Adipocyte (in vitro differentiated cells): ENCODE data around the gene TCP11.
"Not testable (repeated sequence)": the region's sequence is repeated elsewhere in the genome, so short reads cannot be mapped to it uniquely, and the experiment has no call there.

Experiments used
- DNase-seq: peaks from one replicate; pipeline ENCODE4 v3.0.0-alpha.2; 2015; ENCODE audit warnings: low read depth
- H3K27me3 ChIP-seq: replicated peaks from 2 replicates; pipeline ENCODE4 v1.7.0; 2013; ENCODE audit warnings: mild to moderate bottlenecking, low read length, moderate library complexity; ENCODE audit not compliant: control insufficient read depth, insufficient read depth
- H3K36me3 ChIP-seq: 2 replicates; pipeline ENCODE4 v1.7.0; 2013; ENCODE audit warnings: low read length, mild to moderate bottlenecking, moderate library complexity; ENCODE audit not compliant: control insufficient read depth, insufficient read depth, severe bottlenecking
- H3K4me1 ChIP-seq: 2 replicates; pipeline ENCODE4 v1.7.0; 2013; ENCODE audit warnings: mild to moderate bottlenecking, low read length, moderate library complexity; ENCODE audit not compliant: control insufficient read depth, insufficient read depth
- H3K4me3 ChIP-seq: 2 replicates; pipeline ENCODE4 v1.7.0; 2013; ENCODE audit warnings: mild to moderate bottlenecking, low read length, moderate library complexity
- H3K9ac ChIP-seq: 2 replicates; pipeline ENCODE4 v1.7.0; 2013; ENCODE audit warnings: mild to moderate bottlenecking, low read length, moderate library complexity
- H3K9me3 ChIP-seq: 2 replicates; pipeline ENCODE4 v1.7.0; 2013; ENCODE audit warnings: mild to moderate bottlenecking, low read length, moderate library complexity; ENCODE audit not compliant: control insufficient read depth

Gene TCP11

GRCh38 chr6:35108309-35108885, 32.7 kb downstream of the TCP11 start:
- Histone ChIP-seq H3K36me3 (no peaks in the 10 kb centered on the region), H3K4me3 (no peak overlapping the region), H3K9ac (no peak overlapping the region), H3K9me3 (peaks cover 24% of the 10 kb centered on the region), H3K27me3 (no peaks in the 10 kb centered on the region), H3K4me1 (no peaks in the 10 kb centered on the region)
- DNase-seq, result no peak

DNA sequence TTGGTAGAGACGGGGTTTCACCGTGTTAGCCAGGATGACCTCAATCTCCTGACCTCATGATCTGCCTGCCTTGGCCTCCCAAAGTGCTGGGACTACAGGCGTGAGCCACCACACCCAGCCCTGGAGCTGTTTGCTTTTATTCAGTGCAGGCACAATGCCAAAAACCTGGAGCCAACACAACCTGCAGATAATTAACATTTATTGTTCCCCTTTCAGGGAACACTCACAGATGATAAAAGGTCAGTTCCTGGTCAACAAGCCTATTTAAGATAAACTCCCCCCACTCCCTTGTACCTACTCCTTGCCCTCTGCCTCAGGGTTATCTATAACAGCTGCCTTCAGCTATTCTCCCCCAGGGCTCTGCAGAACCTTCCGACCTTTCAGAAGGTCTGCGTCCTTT, 33.4 kb downstream of the TCP11 start:
- H3K4me1 ChIP-seq, H3K9ac ChIP-seq, H3K36me3 ChIP-seq, DNase-seq, H3K27me3 ChIP-seq, H3K4me3 ChIP-seq: not testable (repeated sequence)
- H3K9me3 ChIP-seq, result peaks cover 24% of the 10 kb centered on the region

DNA sequence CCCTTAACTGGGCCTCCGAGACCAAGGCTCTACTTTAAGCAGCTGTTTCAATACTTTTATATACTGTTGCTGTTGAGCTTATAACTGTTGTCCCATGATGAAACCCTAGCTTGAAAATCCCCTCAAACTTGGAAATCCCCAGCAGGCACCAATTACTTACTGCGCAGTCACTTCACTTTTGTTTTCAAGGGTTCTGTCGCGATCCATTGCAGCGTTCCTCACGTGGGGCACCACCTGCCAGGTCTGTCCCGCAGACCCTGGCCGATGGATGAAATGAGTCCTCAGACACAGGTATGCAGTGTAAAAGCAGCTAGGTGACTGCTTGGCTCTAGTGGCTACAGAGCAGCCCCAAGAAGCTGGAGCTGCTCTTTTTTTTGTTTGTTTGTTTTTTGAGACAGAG, 33.9 kb downstream of the TCP11 start:
- DNase-seq, H3K4me1 ChIP-seq: not testable (repeated sequence)

DNA sequence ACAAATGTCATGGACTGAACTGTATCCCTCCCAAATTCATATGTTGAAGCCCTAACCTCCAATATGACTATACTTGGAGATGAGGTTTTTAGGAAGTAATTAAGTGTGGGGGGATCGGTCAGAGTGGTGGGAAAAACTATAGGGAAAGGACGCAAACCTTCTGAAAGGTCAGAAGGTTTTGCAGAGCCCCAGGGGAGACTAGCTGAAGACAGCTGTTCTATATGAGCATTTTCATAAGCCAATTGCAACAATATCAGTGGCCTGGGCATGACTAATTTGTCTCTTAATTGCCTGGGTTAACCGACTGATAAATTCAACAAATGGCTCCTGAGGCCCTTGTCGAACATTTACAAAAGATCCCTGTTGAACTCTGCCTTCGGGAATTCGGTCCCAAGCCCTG, 35.1 kb downstream of the TCP11 start:
- peaks cover 12% of the 10 kb centered on the region for H3K9me3 ChIP-seq
- not testable (repeated sequence) for H3K9ac ChIP-seq, H3K4me1 ChIP-seq, H3K27me3 ChIP-seq, H3K4me3 ChIP-seq, DNase-seq, H3K36me3 ChIP-seq

More for the DNA sequence above, 33.9 kb downstream of the TCP11 start:
- H3K9ac ChIP-seq, H3K4me3 ChIP-seq, H3K36me3 ChIP-seq, H3K27me3 ChIP-seq: not testable (repeated sequence)
- peaks cover 23% of the 10 kb centered on the region for H3K9me3 ChIP-seq

- no peaks in the 10 kb centered on the region for H3K36me3 ChIP-seq
- peaks cover 12% of the 10 kb centered on the region for H3K9me3 ChIP-seq
- no peak for DNase-seq
- H3K4me3 ChIP-seq, result no peak overlapping the region
- no peaks in the 10 kb centered on the region for H3K4me1 ChIP-seq
- H3K9ac ChIP-seq, result no peak overlapping the region
- no peaks in the 10 kb centered on the region for H3K27me3 ChIP-seq
Measured at GRCh38 chr6:35105078-35105477, 36.1 kb downstream of the TCP11 start.

- DNase-seq, result no peak
- no peaks in the 10 kb centered on the region for H3K9me3 ChIP-seq
- H3K4me3 ChIP-seq, result no peak overlapping the region
- H3K9ac ChIP-seq, result no peak overlapping the region
- H3K27me3 ChIP-seq, result no peaks in the 10 kb centered on the region
- H3K36me3 ChIP-seq, result no peaks in the 10 kb centered on the region
- peaks cover 23% of the 10 kb centered on the region for H3K4me1 ChIP-seq
Measured at GRCh38 chr6:35099116-35099515, 42.0 kb downstream of the TCP11 start.

GRCh38 chr6:35096129-35096862, 44.8 kb downstream of the TCP11 start:
- Histone ChIP-seq H3K9ac (no peak overlapping the region), H3K9me3 (no peaks in the 10 kb centered on the region), H3K4me1 (peaks cover 52% of the 10 kb centered on the region), H3K27me3 (no peaks in the 10 kb centered on the region), H3K4me3 (peak overlapping the region; percentile 17), H3K36me3 (no peaks in the 10 kb centered on the region)
- peak; percentile 66 for DNase-seq

DNA sequence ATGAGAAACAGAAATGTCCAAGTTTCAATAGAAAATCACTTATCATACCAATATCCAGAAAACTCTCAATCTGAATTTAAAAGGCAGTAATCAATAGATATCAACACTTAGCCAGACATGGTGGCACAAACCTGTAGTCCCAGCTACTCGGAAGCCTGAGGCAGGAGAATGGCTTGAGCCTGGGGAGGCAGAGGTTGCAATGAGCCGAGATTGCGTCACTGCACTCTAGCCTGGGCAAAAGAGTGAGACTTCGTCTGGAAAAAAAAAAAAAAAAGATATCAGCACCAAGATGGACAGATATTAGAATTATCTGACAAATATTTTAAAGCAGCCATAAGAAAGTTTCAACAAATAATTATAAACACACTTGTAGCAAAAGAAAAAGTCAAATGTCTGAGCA, 47.0 kb downstream of the TCP11 start:
- H3K4me3 ChIP-seq, result no peak overlapping the region
- no peaks in the 10 kb centered on the region for H3K27me3 ChIP-seq
- peak; percentile 35 for DNase-seq
- H3K9ac ChIP-seq, result no peak overlapping the region
- H3K9me3 ChIP-seq, result no peaks in the 10 kb centered on the region
- H3K4me1 ChIP-seq, result peaks cover 69% of the 10 kb centered on the region
- no peaks in the 10 kb centered on the region for H3K36me3 ChIP-seq

DNA sequence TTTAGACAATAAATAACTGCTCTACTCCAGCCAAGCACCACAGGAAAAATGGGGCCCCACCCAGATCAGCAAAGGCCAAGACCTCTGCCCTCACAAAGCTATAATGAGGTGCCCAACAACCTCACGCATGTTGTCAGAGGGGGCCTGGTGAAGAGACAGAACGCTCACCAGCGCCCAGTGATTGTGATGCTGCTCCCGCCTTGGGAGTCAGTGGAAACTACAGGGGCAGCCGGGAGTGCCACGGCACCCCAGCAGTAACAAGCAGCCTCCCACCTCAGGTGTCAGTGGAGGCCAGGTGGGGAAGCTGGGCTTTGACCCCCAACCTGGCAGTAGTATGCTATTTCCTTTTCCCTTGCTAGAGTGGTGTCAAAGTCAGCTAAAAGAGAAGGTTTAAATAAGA, 47.4 kb downstream of the TCP11 start:
- Histone ChIP-seq H3K9ac (no peak overlapping the region), H3K4me3 (no peak overlapping the region), H3K9me3 (no peaks in the 10 kb centered on the region), H3K4me1 (peaks cover 70% of the 10 kb centered on the region), H3K36me3 (no peaks in the 10 kb centered on the region), H3K27me3 (no peaks in the 10 kb centered on the region)
- DNase-seq, result no peak

GRCh38 chr6:35093118-35093445, 48.1 kb downstream of the TCP11 start:
- Histone ChIP-seq H3K4me1 (peaks cover 70% of the 10 kb centered on the region), H3K9ac (no peak overlapping the region), H3K9me3 (no peaks in the 10 kb centered on the region), H3K4me3 (no peak overlapping the region), H3K36me3 (no peaks in the 10 kb centered on the region), H3K27me3 (no peaks in the 10 kb centered on the region)
- DNase-seq, result peak; percentile 61

DNA sequence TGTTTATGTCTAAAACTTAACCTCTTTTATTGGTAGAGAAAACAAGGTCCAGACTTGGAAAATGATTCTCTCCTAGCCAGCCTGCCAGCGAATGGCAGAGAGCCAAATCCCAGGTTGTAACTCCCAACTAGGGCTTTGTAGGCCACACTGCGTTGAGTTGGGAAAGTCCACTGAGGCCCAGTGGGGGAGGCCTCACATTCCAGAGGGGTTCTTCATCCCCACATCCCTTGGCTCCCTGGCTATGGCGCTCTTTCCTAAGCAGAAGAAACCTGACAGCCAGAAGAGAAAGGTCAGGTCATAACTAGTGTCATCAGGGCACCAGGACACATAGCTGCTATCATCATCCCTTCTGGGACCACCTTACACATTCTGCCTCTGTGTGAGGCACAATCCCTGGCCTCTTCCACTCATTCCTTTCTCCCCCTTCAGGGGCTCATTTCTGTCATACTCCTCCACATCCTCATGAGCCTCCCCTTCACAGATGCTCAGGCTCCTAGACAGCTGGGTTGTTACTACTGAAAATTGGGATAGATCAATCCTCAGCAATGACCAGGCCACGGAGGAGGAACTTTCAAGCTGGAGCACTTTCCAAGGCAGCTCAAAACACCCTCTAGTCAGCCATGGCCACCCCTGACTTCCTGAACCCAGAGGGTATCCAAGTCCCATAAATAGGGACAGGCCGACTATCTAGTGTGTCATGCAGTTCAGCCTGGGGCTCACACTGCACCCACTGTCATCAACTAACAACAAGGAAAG, 48.6 kb downstream of the TCP11 start:
- H3K27me3 ChIP-seq, result no peaks in the 10 kb centered on the region
- H3K36me3 ChIP-seq, result peaks cover 4% of the 10 kb centered on the region
- DNase-seq, result peak; percentile 78
- no peaks in the 10 kb centered on the region for H3K9me3 ChIP-seq
- H3K9ac ChIP-seq, result no peak overlapping the region
- H3K4me3 ChIP-seq, result no peak overlapping the region
- H3K4me1 ChIP-seq, result peaks cover 70% of the 10 kb centered on the region
